Neural progenitor cell (in vitro differentiated cells): ENCODE results near the gene AEBP1. TPM values are rescaled to one million over a fixed set of nuclear protein-coding genes. Genes with fewer than 3 reads are reported as not detected.

Experiments
- DNase-seq: peaks from one replicate; pipeline ENCODE4 v3.0.0-alpha.2; 2016; ENCODE audit warnings: low spot score
- H2AFZ ChIP-seq: fragments of 200-600 bp; sonication (generic); replicated peaks from 2 replicates; pipeline ENCODE4 v1.6.1; 2016; ENCODE audit warnings: antibody characterized with exemption
- H3F3A ChIP-seq: fragments of 200-600 bp; sonication (generic); 2 replicates; pipeline ENCODE4 v1.6.1; 2016; ENCODE audit warnings: antibody characterized with exemption, low read depth
- H3K27ac ChIP-seq: fragments of 200-600 bp; sonication (generic); 2 replicates; pipeline ENCODE4 v1.5.1; 2016; ENCODE audit warnings: mild to moderate bottlenecking
- H3K27me3 ChIP-seq: fragments of 200-600 bp; sonication (generic); 2 replicates; pipeline ENCODE4 v1.6.1; 2016; ENCODE audit warnings: mild to moderate bottlenecking, moderate library complexity
- H3K36me3 ChIP-seq: fragments of 200-600 bp; sonication (generic); 2 replicates; pipeline ENCODE4 v1.5.1; 2016
- H3K4me1 ChIP-seq: fragments of 200-600 bp; sonication (generic); 2 replicates; pipeline ENCODE4 v1.6.1; 2016; ENCODE audit warnings: mixed run types
- H3K4me2 ChIP-seq: fragments of 200-600 bp; sonication (generic); 2 replicates; pipeline ENCODE4 v1.6.1; 2016
- H3K4me3 ChIP-seq: fragments of 200-600 bp; sonication (generic); 2 replicates; pipeline ENCODE4 v1.5.1; 2016
- H3K79me2 ChIP-seq: fragments of 200-600 bp; sonication (generic); 2 replicates; pipeline ENCODE4 v1.6.1; 2016; ENCODE audit warnings: low read depth
- H3K9ac ChIP-seq: fragments of 200-600 bp; sonication (generic); 2 replicates; pipeline ENCODE4 v1.6.1; 2016
- H3K9me3 ChIP-seq: fragments of 200-600 bp; sonication (generic); 2 replicates; pipeline ENCODE4 v1.5.1; 2016; ENCODE audit warnings: low read depth
- H4K20me1 ChIP-seq: fragments of 200-600 bp; sonication (generic); 2 replicates; pipeline ENCODE4 v1.6.1; 2016; ENCODE audit warnings: low read depth
- H3K27ac Mint-ChIP-seq: 3 replicates; pipeline ENCODE4 v1.8.0; 2021; ENCODE audit warnings: mixed read lengths
- H3K27me3 Mint-ChIP-seq: 2 replicates; pipeline ENCODE4 v1.8.0; 2022; ENCODE audit warnings: low read depth, mild to moderate bottlenecking, inconsistent platforms, moderate library complexity, mixed read lengths; ENCODE audit not compliant: insufficient read depth
- H3K36me3 Mint-ChIP-seq: 3 replicates; pipeline ENCODE4 v1.8.0; 2021; ENCODE audit warnings: mixed read lengths
- H3K4me1 Mint-ChIP-seq: 3 replicates; pipeline ENCODE4 v1.8.0; 2021; ENCODE audit warnings: mixed read lengths
- H3K4me3 Mint-ChIP-seq: 3 replicates; pipeline ENCODE4 v1.8.0; 2021; ENCODE audit warnings: mild to moderate bottlenecking, moderate library complexity, mixed read lengths
- H3K9me3 Mint-ChIP-seq: 3 replicates; pipeline ENCODE4 v1.8.0; 2020; ENCODE audit warnings: mixed read lengths
- EZH2 ChIP-seq: fragments of 200-600 bp; sonication (generic); IDR thresholded peaks from 2 replicates; pipeline ENCODE4 v1.6.1; 2017; ENCODE audit warnings: antibody characterized with exemption, mild to moderate bottlenecking, moderate library complexity
- EZH2phosphoT487 ChIP-seq: fragments of 200-600 bp; sonication (generic); IDR thresholded peaks from 2 replicates; pipeline ENCODE4 v1.6.1; 2017; ENCODE audit warnings: antibody characterized with exemption
- total RNA-seq: library from RNA; depleted of rRNA; stranded (reverse); fragments of >200 nt; gene quantifications from 2 replicates; pipeline ENCODE4 v1.2.3, GENCODE V29; 2015; ENCODE audit warnings: low replicate concordance
- TF ChIP-seq, protein P1 (sequence below): fragments of 200-600 bp; sonication (generic); IDR thresholded peaks from 2 replicates; pipeline ENCODE4 v1.5.1; 2017; ENCODE audit warnings: antibody characterized with exemption, mild to moderate bottlenecking

Gene AEBP1
- total RNA-seq, 1 donor from 2014 or later: 4.5 TPM

DNA sequence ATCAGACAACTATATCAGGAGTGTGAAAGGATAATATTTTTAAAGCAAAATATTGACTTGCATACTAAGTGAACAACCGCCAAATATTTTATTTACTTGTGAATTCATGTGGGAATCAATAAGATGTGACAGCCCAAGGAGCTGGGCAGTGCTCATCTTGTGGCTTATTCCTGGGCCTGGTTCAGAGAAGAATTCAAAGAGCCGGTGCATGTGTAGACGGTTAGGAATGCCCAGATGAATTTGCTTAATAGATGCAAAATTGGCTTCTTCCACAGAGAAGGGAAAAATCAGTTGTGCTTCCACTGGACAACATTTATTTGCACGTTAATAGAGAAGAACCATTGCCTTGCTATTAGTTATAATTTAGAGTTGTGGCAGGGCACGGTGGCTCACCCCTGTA lies 32.6 kb downstream of the AEBP1 start:
- DNase-seq: no peak
- no peak overlapping the region for H2AFZ ChIP-seq
- no peaks in the 10 kb centered on the region for H3K36me3 ChIP-seq
- H3K4me3 ChIP-seq: no peak overlapping the region
- Mint-ChIP-seq H3K36me3 (no peaks in the 10 kb centered on the region), H3K27ac (no peak overlapping the region), H3K4me3 (no peak overlapping the region), H3K4me1 (peaks cover 5% of the 10 kb centered on the region), H3K27me3 (peaks cover under 1% of the 10 kb centered on the region), H3K9me3 (no peaks in the 10 kb centered on the region)
- H4K20me1 ChIP-seq: no peaks in the 10 kb centered on the region
- H3K4me1 ChIP-seq: no peaks in the 10 kb centered on the region
- H3K4me2 ChIP-seq: no peak overlapping the region
- TF ChIP-seq EZH2 (no peak), EZH2phosphoT487 (no peak)
- TF ChIP-seq, protein P1, sequence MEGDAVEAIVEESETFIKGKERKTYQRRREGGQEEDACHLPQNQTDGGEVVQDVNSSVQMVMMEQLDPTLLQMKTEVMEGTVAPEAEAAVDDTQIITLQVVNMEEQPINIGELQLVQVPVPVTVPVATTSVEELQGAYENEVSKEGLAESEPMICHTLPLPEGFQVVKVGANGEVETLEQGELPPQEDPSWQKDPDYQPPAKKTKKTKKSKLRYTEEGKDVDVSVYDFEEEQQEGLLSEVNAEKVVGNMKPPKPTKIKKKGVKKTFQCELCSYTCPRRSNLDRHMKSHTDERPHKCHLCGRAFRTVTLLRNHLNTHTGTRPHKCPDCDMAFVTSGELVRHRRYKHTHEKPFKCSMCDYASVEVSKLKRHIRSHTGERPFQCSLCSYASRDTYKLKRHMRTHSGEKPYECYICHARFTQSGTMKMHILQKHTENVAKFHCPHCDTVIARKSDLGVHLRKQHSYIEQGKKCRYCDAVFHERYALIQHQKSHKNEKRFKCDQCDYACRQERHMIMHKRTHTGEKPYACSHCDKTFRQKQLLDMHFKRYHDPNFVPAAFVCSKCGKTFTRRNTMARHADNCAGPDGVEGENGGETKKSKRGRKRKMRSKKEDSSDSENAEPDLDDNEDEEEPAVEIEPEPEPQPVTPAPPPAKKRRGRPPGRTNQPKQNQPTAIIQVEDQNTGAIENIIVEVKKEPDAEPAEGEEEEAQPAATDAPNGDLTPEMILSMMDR: no peak
- no peaks in the 10 kb centered on the region for H3K79me2 ChIP-seq
- H3K9me3 ChIP-seq: no peaks in the 10 kb centered on the region
- H3K9ac ChIP-seq: no peak overlapping the region
- no peaks in the 10 kb centered on the region for H3F3A ChIP-seq
- H3K27me3 ChIP-seq: no peaks in the 10 kb centered on the region
- H3K27ac ChIP-seq: no peak overlapping the region

- H3K9me3 ChIP-seq: no peaks in the 10 kb centered on the region
- H3K4me1 ChIP-seq: no peaks in the 10 kb centered on the region
- peaks cover 13% of the 10 kb centered on the region for H3K27me3 ChIP-seq
- no peak for TF ChIP-seq EZH2phosphoT487
- no peak for TF ChIP-seq EZH2
- TF ChIP-seq, protein P1: no peak
- no peak overlapping the region for H3K9ac ChIP-seq
- no peak overlapping the region for H3K27ac ChIP-seq
- no peaks in the 10 kb centered on the region for H3F3A ChIP-seq
- no peaks in the 10 kb centered on the region for H3K36me3 Mint-ChIP-seq
- H3K9me3 Mint-ChIP-seq: no peaks in the 10 kb centered on the region
- no peak overlapping the region for H2AFZ ChIP-seq
- H4K20me1 ChIP-seq: no peaks in the 10 kb centered on the region
- H3K4me3 ChIP-seq: no peak overlapping the region
- DNase-seq: no peak
- no peak overlapping the region for H3K4me2 ChIP-seq
- H3K27ac Mint-ChIP-seq: no peak overlapping the region
- no peak overlapping the region for H3K4me3 Mint-ChIP-seq
- no peaks in the 10 kb centered on the region for H3K79me2 ChIP-seq
- H3K4me1 Mint-ChIP-seq: no peaks in the 10 kb centered on the region
- H3K27me3 Mint-ChIP-seq: peaks cover 2% of the 10 kb centered on the region
- no peaks in the 10 kb centered on the region for H3K36me3 ChIP-seq
Measured at GRCh38 chr7:44138698-44139097, 34.6 kb downstream of the AEBP1 start.

GRCh38 chr7:44139311-44140010 lies 35.3 kb downstream of the AEBP1 start:
- peaks cover 21% of the 10 kb centered on the region for H3K27me3 ChIP-seq
- no peak overlapping the region for H3K9ac ChIP-seq
- no peak for DNase-seq
- H3K9me3 ChIP-seq: no peaks in the 10 kb centered on the region
- no peaks in the 10 kb centered on the region for H3F3A ChIP-seq
- Mint-ChIP-seq H3K27me3 (peaks cover 4% of the 10 kb centered on the region), H3K4me3 (no peak overlapping the region), H3K36me3 (no peaks in the 10 kb centered on the region), H3K9me3 (no peaks in the 10 kb centered on the region), H3K27ac (no peak overlapping the region), H3K4me1 (no peaks in the 10 kb centered on the region)
- no peak overlapping the region for H3K4me2 ChIP-seq
- H3K4me3 ChIP-seq: no peak overlapping the region
- H3K36me3 ChIP-seq: no peaks in the 10 kb centered on the region
- H3K4me1 ChIP-seq: no peaks in the 10 kb centered on the region
- no peaks in the 10 kb centered on the region for H3K79me2 ChIP-seq
- no peak for TF ChIP-seq EZH2
- TF ChIP-seq EZH2phosphoT487: no peak
- TF ChIP-seq, protein P1: no peak
- H2AFZ ChIP-seq: no peak overlapping the region
- no peaks in the 10 kb centered on the region for H4K20me1 ChIP-seq
- no peak overlapping the region for H3K27ac ChIP-seq
